RWPE1 (cell line): Measurements from ENCODE around the gene TNFAIP1.
A peak's percentile ranks its signal among the peaks of the same experiment; 100 is the strongest.

Experiments
- CTCF ChIA-PET: fragments of 350-600 bp; sonication (Branson Sonifier 250); formaldehyde crosslinking; extraction: SDS; loops from one replicate; lab custom pipeline; 2021; lab: Yijun Ruan, JAX
- POLR2A ChIA-PET: fragments of 400-600 bp; formaldehyde crosslinking; extraction: SDS; loops from one replicate; lab custom pipeline; 2020; ENCODE audit warnings: antibody characterized with exemption; ENCODE audit not compliant: low non-redundant PET; lab: Yijun Ruan, JAX
- DNase-seq: peaks from one replicate; pipeline ENCODE4 v3.0.0; 2012; ENCODE audit warnings: low spot score
- H3K27ac ChIP-seq: fragments of 450-650 bp; 2 replicates; pipeline ENCODE4 v1.5.1; 2017
- TF ChIP-seq, protein P1 (sequence below): fragments of 450-650 bp; conservative IDR thresholded peaks from 2 replicates; pipeline ENCODE4 v1.5.1; 2017; ENCODE audit warnings: low read depth, mild to moderate bottlenecking

Gene TNFAIP1

DNA sequence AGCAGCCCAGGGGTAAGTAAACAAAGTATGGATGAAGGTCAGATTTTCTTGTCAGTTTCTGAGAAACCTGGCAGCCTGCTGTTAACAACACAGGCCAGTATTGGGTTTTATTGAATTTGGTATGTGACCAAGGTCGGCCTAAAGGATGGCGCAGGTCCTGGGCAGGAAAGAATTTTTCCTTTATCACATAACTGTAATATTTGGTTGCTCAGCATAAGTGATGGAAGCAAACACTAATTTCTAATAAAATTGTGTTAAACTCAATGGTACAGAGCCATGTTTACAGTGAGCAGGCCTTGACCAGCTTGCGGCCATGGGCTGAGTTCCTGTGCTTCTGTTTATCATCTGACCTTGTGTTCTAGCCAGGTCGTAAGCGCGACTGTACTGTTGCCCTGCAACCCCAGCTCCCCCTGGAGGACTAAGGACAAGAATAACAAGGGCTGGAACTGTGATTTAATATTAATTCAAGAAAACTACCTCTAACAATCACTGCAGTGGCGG is 11.2 kb downstream of the TNFAIP1 start:
- DNase-seq = no peak
- TF ChIP-seq, protein P1, sequence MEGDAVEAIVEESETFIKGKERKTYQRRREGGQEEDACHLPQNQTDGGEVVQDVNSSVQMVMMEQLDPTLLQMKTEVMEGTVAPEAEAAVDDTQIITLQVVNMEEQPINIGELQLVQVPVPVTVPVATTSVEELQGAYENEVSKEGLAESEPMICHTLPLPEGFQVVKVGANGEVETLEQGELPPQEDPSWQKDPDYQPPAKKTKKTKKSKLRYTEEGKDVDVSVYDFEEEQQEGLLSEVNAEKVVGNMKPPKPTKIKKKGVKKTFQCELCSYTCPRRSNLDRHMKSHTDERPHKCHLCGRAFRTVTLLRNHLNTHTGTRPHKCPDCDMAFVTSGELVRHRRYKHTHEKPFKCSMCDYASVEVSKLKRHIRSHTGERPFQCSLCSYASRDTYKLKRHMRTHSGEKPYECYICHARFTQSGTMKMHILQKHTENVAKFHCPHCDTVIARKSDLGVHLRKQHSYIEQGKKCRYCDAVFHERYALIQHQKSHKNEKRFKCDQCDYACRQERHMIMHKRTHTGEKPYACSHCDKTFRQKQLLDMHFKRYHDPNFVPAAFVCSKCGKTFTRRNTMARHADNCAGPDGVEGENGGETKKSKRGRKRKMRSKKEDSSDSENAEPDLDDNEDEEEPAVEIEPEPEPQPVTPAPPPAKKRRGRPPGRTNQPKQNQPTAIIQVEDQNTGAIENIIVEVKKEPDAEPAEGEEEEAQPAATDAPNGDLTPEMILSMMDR = no peak
- POLR2A ChIA-PET = interaction anchor here (0.6 to 2.1 kb wide), 3 partner anchors 10 to 98 kb away, joined by 6 to 9 read pairs (median 7); partner anchors contain the start of genes IFT20, POLDIP2 and TNFAIP1
- peak overlapping the region; percentile 95 for H3K27ac ChIP-seq
- CTCF ChIA-PET = interaction anchor here (0.6 to 1.2 kb wide), 2 partner anchors 11 to 25 kb away, joined by 3 to 5 read pairs; partner anchors contain the start of gene TNFAIP1

DNA sequence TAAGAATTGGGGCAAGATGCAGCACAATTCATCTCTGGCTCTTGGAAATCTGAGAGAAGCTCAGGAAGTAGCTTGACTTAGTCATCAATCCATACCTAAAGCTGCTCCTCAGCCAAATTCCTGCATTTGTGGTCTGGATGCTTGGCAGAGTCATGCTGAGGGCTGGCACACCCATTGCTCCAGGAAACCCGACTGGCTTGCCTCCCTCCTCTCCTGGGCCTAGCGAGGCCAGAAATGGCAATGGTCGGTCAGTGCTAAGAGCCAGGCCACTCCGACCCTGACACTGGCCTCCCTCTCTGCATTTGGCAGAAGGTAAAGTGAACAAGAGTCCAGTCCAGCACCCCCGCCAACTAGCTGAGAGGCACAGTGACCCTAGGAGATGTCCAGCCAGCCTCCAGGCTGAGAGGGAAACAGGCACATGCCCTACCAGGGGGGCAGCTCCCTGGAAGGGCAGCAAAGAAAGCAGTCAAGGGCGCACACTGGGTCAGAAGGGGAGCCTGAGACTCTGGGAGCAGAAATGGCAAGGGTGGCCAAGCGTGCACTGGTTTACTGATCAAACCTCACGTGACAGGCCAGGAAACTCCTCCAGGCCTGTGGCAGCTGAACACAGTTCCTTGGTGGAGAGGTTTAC is 11.8 kb downstream of the TNFAIP1 start:
- peak; percentile 83 for DNase-seq
- ChIA-PET CTCF (interaction anchor here (0.5 to 1.1 kb wide), 5 partner anchors 12 to 611 kb away, joined by 3 to 5 read pairs (median 3); partner anchors contain the start of gene TNFAIP1), POLR2A (interaction anchor here (0.6 to 2.1 kb wide), 3 partner anchors 10 to 97 kb away, joined by 6 to 9 read pairs (median 7); partner anchors contain the start of genes IFT20, POLDIP2 and TNFAIP1)
- TF ChIP-seq, protein P1 = no peak
- peak overlapping the region; percentile 95 for H3K27ac ChIP-seq

DNA sequence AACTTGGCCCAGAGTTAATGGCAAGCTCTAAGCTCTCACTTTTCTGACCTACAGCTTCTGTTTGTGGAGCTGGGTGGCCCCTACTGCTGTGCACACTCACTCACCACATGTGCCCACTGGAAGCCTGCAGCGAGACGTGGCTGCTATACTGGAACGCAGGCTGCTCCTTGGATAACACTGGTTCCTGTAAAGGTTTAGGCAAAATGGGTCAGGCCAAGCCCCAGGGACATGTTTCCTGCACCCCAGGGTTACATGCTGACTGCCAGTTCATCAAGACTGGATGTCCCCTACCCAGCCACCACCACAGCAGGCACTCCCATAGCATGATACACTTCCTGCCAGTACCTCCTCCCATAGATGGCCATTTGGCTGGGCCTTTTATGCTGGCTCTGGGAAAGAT is 13.4 kb downstream of the TNFAIP1 start:
- peak overlapping the region; percentile 95 for H3K27ac ChIP-seq
- no peak for DNase-seq
- POLR2A ChIA-PET = no interaction called here
- CTCF ChIA-PET = no interaction called here
- TF ChIP-seq, protein P1 = no peak

DNA sequence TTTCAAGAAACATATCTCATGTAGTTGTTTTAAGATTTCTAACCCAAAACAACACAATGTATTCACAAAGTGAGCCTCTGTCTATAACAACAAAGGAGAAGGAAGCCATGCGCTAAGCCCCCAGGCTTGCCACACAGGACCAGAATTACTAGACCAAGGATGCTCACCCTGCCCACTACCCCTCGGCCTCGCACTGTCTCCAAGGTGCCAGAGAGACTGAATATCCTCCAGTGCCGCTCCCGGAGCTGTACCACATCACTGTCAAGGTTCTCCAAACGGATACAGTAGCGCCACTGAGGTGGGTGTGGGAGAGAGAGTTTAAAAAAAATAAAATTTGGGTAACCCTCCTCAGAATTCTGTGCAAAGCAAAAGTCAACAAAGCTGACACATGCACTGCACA is 14.7 kb downstream of the TNFAIP1 start:
- ChIA-PET POLR2A (no interaction called here), CTCF (interaction anchor here (0.6 kb wide), 1 partner anchor 1045 kb away, joined by 3 read pairs; no protein-coding TSS in a partner anchor)
- TF ChIP-seq, protein P1 = no peak
- peak overlapping the region; percentile 7; the same call in 1 of the 2 replicates for H3K27ac ChIP-seq
- DNase-seq = no peak

DNA sequence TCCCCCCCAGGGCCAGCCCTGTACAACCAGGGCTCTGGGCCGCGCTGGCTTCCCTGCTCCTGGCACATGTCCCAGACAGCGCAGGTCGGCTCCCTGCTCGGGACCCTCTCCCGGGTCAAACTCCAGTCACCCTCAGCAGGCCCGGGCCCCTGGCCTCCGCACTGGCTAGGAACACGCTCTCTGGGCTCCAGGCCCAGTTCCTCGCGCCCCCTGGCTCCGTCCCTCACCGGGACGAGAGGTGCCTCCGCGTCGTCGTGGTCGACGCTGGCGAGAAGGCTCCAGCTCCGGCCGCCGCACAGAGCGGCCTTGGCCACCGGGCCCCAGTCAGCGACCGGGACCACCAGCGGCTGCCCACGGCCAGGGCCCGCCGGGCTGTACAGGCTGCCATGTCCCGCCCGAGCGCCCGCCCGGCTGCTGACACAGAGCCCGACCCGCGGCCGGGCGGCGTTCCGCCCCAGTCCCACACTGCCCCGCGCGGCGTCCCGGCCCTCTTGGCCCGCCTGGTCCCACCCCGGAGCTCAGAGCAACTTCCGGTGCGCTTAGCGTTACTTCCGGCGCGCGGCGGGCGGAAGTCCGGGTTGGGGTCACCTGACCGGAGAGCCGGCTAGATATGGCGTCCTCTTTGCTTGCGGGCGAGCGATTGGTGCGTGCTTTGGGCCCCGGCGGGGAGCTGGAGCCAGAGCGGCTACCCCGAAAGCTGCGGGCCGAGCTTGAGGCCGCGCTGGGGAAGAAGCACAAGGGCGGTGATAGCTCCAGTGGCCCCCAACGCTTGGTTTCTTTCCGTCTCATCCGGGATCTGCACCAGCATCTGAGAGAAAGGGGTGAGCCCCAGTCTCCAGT is 21.7 kb downstream of the TNFAIP1 start, which contains the start of gene POLDIP2:
Gene POLDIP2 (minus strand): TSS at position 467 of the 840 bp plus-strand sequence. CDS start 79 bp downstream, at position 388.
- peak; percentile 92 for DNase-seq
- CTCF ChIA-PET = interaction anchor here (0.5 to 0.6 kb wide), 4 partner anchors 106 to 500 kb away, joined by 3 to 4 read pairs (median 3); no protein-coding TSS in a partner anchor
- peak within 1 kb of the TSS; percentile 77 for H3K27ac ChIP-seq
- TF ChIP-seq, protein P1 = no peak
- POLR2A ChIA-PET = interaction anchor here (0.7 to 2.1 kb wide), 4 partner anchors 10 to 105 kb away, joined by 3 to 16 read pairs (median 6); partner anchors contain the start of genes IFT20 and TNFAIP1
